Liver (tissue), 3 donors: ENCODE data around the gene PON2.

Source experiments
- CTCF ChIP-seq: fragments of 150-350 bp; IDR thresholded peaks from 2 replicates; pipeline ENCODE4 v1.5.1; 2017; ENCODE audit warnings: improper control_type of control experiment, low read depth, low read length; ENCODE audit not compliant: missing input control
- EGR1 ChIP-seq, 2 donors: IDR thresholded peaks; 2 replicates each; pipeline ENCODE4 v1.6.1; 2016 to 2018; ENCODE audit warnings: antibody characterized with exemption in 2 of 2, low read depth in 2 of 2
- JUND ChIP-seq, 2 donors: IDR thresholded peaks; 2 replicates each; pipeline ENCODE4 v1.6.1; 2016; ENCODE audit warnings: antibody characterized with exemption in 2 of 2
- MAX ChIP-seq: IDR thresholded peaks from 2 replicates; pipeline ENCODE4 v1.6.1; 2016; ENCODE audit warnings: antibody characterized with exemption
- TAF1 ChIP-seq: conservative IDR thresholded peaks from 2 replicates; pipeline ENCODE4 v1.6.1; 2016; ENCODE audit warnings: antibody characterized with exemption, mild to moderate bottlenecking
- donor health status: healthy.
- donor health status: healthy.

GRCh38 chr7:95430864-95431263 lies 4.0 kb downstream of the PON2 start:
- no peak for TF ChIP-seq TAF1
- TF ChIP-seq CTCF = no peak
- peak; percentile 82 to 89 for TF ChIP-seq JUND (IDR thresholded peaks at IDR 0.05)
- peak; percentile 79 for TF ChIP-seq MAX
- TF ChIP-seq EGR1 (IDR thresholded peaks at IDR 0.05; ENCODE audit: low read depth in 2 of 2) = peak; percentile 65 to 93
